Uterus (tissue), 2 donors: ENCODE results near the gene GPM6B.

Source experiments
- POLR2A ChIP-seq, 2 donors: fragments of 450-650 bp; IDR thresholded peaks; one replicate each; pipeline ENCODE4 v1.6.1; 2016; ENCODE audit warnings: antibody characterized with exemption in 2 of 2, mild to moderate bottlenecking in 1 of 2, moderate library complexity in 1 of 2
- TF ChIP-seq, protein P1 (sequence below), 4 experiments: fragments of 200-600 bp in 2 of 4; fragments of 450-650 bp in 2 of 4; sonication (generic) in 2 of 4; IDR thresholded peaks; one replicate each; pipeline ENCODE4 v1.5.1; 2016 to 2019; ENCODE audit warnings: antibody characterized with exemption in 4 of 4, mild to moderate bottlenecking in 2 of 4, moderate library complexity in 1 of 4

DNA sequence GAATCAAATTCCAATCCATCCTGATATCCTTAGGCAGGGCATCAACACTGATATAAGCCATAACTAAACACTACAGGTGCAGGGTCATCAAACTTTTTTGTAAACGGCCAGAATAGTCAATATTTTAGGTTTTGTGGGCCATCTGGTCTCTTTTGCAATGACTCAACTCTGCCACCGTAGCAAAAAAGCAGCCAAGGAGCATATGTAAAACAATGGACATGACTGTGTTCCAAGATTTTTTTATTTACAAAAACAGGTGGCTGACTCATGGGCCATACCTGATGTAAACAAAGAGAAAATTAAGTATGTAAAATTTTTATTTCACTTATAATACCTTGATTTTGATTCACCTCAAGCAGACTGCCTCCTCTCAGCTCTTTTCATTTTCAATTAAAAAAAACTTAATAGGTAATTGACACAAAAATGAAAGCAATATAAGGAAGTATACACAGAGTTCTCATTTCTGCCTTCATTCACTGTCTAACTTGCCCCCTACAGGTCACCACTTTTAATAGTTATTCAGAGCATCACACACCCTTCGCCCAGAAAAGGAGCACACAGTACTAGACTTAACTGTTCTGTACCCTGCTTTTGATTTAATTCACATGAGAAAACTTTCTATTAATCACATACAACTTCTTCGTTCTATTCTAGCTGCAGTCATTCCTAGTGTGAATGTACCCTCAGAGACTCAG, 35.3 kb upstream of the GPM6B start:
- TF ChIP-seq, protein P1, sequence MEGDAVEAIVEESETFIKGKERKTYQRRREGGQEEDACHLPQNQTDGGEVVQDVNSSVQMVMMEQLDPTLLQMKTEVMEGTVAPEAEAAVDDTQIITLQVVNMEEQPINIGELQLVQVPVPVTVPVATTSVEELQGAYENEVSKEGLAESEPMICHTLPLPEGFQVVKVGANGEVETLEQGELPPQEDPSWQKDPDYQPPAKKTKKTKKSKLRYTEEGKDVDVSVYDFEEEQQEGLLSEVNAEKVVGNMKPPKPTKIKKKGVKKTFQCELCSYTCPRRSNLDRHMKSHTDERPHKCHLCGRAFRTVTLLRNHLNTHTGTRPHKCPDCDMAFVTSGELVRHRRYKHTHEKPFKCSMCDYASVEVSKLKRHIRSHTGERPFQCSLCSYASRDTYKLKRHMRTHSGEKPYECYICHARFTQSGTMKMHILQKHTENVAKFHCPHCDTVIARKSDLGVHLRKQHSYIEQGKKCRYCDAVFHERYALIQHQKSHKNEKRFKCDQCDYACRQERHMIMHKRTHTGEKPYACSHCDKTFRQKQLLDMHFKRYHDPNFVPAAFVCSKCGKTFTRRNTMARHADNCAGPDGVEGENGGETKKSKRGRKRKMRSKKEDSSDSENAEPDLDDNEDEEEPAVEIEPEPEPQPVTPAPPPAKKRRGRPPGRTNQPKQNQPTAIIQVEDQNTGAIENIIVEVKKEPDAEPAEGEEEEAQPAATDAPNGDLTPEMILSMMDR (IDR thresholded peaks at IDR 0.05), result no peak
- TF ChIP-seq POLR2A (IDR thresholded peaks at IDR 0.05), result no peak
